ENCODE results near the gene ZNF784. TPM values are rescaled to one million over a fixed set of nuclear protein-coding genes. Genes with fewer than 3 reads are reported as not detected.
A peak's percentile ranks its signal among the peaks of the same experiment; 100 is the strongest.

ZNF784 gene
- total and polyA plus RNA-seq, 2 of the 13 experiments (the other 11 are each of a cell fraction or from before 2014, with no cell fraction given), result 4.1 to 4.2 TPM

- no peak for TF ChIP-seq CREB3 (CRISPR knock-in tag; IDR thresholded peaks at IDR 0.05)
- no peak for TF ChIP-seq PHF21A (CRISPR knock-in tag; IDR thresholded peaks at IDR 0.05)
- TF ChIP-seq POLR2G (IDR thresholded peaks at IDR 0.05; ENCODE audit: low read depth, low read length), result peak; percentile 88
- no peak for TF ChIP-seq SMARCC2 (IDR thresholded peaks at IDR 0.05)
- no peak for TF ChIP-seq NBN (conservative IDR thresholded peaks at IDR 0.05)
- TF ChIP-seq, protein P1, sequence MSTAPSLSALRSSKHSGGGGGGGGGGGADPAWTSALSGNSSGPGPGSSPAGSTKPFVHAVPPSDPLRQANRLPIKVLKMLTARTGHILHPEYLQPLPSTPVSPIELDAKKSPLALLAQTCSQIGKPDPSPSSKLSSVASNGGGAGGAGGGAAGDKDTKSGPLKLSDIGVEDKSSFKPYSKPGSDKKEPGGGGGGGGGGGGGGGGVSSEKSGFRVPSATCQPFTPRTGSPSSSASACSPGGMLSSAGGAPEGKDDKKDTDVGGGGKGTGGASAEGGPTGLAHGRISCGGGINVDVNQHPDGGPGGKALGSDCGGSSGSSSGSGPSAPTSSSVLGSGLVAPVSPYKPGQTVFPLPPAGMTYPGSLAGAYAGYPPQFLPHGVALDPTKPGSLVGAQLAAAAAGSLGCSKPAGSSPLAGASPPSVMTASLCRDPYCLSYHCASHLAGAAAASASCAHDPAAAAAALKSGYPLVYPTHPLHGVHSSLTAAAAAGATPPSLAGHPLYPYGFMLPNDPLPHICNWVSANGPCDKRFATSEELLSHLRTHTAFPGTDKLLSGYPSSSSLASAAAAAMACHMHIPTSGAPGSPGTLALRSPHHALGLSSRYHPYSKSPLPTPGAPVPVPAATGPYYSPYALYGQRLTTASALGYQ (CRISPR knock-in tag; IDR thresholded peaks at IDR 0.05), result no peak
- TF ChIP-seq ARID3A (IDR thresholded peaks at IDR 0.05; ENCODE audit: low read depth, low read length), result no peak
- TF ChIP-seq ZNF569 (CRISPR knock-in tag; IDR thresholded peaks at IDR 0.05; ENCODE audit: borderline replicate concordance), result no peak
- TF ChIP-seq SNRNP70 (IDR thresholded peaks at IDR 0.05; ENCODE audit: low read depth, low read length), result no peak
- no peak for TF ChIP-seq ZNF501 (CRISPR knock-in tag; IDR thresholded peaks at IDR 0.05)
- no peak for TF ChIP-seq JDP2 (CRISPR knock-in tag; IDR thresholded peaks at IDR 0.05; ENCODE audit: borderline replicate concordance)
- TF ChIP-seq FOXA1 (IDR thresholded peaks at IDR 0.05), result no peak
- TF ChIP-seq FOXA1 (CRISPR knock-in tag; IDR thresholded peaks at IDR 0.05), result no peak
- TF ChIP-seq ZFP36L2 (CRISPR knock-in tag; IDR thresholded peaks at IDR 0.05), result no peak
- TF ChIP-seq, protein P2, sequence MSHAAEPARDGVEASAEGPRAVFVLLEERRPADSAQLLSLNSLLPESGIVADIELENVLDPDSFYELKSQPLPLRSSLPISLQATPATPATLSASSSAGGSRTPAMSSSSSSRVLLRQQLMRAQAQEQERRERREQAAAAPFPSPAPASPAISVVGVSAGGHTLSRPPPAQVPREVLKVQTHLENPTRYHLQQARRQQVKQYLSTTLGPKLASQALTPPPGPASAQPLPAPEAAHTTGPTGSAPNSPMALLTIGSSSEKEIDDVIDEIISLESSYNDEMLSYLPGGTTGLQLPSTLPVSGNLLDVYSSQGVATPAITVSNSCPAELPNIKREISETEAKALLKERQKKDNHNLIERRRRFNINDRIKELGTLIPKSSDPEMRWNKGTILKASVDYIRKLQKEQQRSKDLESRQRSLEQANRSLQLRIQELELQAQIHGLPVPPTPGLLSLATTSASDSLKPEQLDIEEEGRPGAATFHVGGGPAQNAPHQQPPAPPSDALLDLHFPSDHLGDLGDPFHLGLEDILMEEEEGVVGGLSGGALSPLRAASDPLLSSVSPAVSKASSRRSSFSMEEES (CRISPR knock-in tag; IDR thresholded peaks at IDR 0.05), result no peak
- TF ChIP-seq ZNF33A (CRISPR knock-in tag; IDR thresholded peaks at IDR 0.05; ENCODE audit: borderline replicate concordance), result no peak
- TF ChIP-seq, protein P3, sequence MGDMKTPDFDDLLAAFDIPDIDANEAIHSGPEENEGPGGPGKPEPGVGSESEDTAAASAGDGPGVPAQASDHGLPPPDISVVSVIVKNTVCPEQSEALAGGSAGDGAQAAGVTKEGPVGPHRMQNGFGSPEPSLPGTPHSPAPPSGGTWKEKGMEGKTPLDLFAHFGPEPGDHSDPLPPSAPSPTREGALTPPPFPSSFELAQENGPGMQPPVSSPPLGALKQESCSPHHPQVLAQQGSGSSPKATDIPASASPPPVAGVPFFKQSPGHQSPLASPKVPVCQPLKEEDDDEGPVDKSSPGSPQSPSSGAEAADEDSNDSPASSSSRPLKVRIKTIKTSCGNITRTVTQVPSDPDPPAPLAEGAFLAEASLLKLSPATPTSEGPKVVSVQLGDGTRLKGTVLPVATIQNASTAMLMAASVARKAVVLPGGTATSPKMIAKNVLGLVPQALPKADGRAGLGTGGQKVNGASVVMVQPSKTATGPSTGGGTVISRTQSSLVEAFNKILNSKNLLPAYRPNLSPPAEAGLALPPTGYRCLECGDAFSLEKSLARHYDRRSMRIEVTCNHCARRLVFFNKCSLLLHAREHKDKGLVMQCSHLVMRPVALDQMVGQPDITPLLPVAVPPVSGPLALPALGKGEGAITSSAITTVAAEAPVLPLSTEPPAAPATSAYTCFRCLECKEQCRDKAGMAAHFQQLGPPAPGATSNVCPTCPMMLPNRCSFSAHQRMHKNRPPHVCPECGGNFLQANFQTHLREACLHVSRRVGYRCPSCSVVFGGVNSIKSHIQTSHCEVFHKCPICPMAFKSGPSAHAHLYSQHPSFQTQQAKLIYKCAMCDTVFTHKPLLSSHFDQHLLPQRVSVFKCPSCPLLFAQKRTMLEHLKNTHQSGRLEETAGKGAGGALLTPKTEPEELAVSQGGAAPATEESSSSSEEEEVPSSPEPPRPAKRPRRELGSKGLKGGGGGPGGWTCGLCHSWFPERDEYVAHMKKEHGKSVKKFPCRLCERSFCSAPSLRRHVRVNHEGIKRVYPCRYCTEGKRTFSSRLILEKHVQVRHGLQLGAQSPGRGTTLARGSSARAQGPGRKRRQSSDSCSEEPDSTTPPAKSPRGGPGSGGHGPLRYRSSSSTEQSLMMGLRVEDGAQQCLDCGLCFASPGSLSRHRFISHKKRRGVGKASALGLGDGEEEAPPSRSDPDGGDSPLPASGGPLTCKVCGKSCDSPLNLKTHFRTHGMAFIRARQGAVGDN (CRISPR knock-in tag; IDR thresholded peaks at IDR 0.05), result peak; percentile 63
- TF ChIP-seq ZKSCAN8 (CRISPR knock-in tag; IDR thresholded peaks at IDR 0.05; ENCODE audit: borderline replicate concordance), result no peak
- no peak for TF ChIP-seq SRY (CRISPR knock-in tag; IDR thresholded peaks at IDR 0.05)
- TF ChIP-seq ZNF644 (CRISPR knock-in tag; IDR thresholded peaks at IDR 0.05; ENCODE audit: low read depth), result no peak
Observed at GRCh38 chr19:55624109-55625003, at the start of gene ZNF784 (continued).

Data from HepG2 (cell line).